ENCODE measurements around the gene BEND7. TPM values are rescaled to one million over a fixed set of nuclear protein-coding genes. Genes with fewer than 3 reads are reported as not detected.

BEND7 gene
- total and polyA plus RNA-seq, 9 of the 15 experiments (the other 6 are each of a cell fraction or from before 2014, with no cell fraction given), result 1.3 to 11.4 (median 5.2) TPM

DNA sequence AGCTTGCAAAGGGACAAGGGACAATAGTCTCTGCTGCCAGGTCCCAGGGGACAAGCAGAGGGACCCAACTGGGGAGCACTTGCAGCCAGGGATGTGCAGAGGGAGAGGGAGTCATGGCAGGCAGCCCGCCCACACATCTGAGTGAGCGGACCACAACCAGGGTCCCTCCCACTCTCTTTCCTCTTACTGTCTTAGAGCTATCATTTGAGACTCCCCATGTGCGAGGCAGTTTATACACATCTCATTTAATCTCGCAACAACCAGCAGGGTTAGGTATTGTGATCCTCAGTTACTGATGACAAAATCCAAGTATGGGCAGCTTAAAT lies 70.2 kb downstream of the BEND7 start:
- intact Hi-C loops (cut with micrococcal nuclease), result no loop called here
- Histone ChIP-seq H3K4me3 (no peak overlapping the region), H3K27me3 (ENCODE audit: control insufficient read depth in 2 of 2, insufficient read depth in 2 of 2, low read length in 2 of 2) (peaks cover 0 to 13% of the 10 kb centered on the region in 2 experiments; a peak in 2 of 5 replicates), H3K27ac (ENCODE audit: extremely low read depth, low read depth, low read length) (no peak overlapping the region), H3K9me1 (ENCODE audit: control insufficient read depth, insufficient read depth, low read length) (no peaks in the 10 kb centered on the region), H3K4me2 (ENCODE audit: insufficient read depth, low read length) (no peak overlapping the region), H3K79me2 (ENCODE audit: control insufficient read depth, insufficient read depth, low read length) (no peaks in the 10 kb centered on the region), H3K9me3 (replicated peaks; ENCODE audit: control insufficient read depth, insufficient read depth, low read depth, low read length) (no peaks in the 10 kb centered on the region), H2AFZ (ENCODE audit: low read depth, low read length) (no peak overlapping the region), H4K20me1 (replicated peaks; ENCODE audit: control insufficient read depth, insufficient read depth, low read length) (no peaks in the 10 kb centered on the region), H3K9ac (ENCODE audit: insufficient read depth in 1 of 2, low read depth in 2 of 2, low read length in 2 of 2) (no peak overlapping the region), H3K4me1 (replicated peaks in 1 of 2; ENCODE audit: control insufficient read depth in 2 of 2, insufficient read depth in 2 of 2, low read length in 2 of 2) (no peaks in the 10 kb centered on the region; a peak in 1 of 5 replicates), H3K36me3 (ENCODE audit: control insufficient read depth, insufficient read depth, low read length) (no peaks in the 10 kb centered on the region)
- no peak for ATAC-seq
- FAIRE-seq, result no peak
- ChIA-PET POLR2A (no interaction called here), CTCF (ENCODE audit: low intra/inter-chr PET ratio) (no interaction called here)
- TF ChIP-seq CAMTA2 (CRISPR knock-in tag; conservative IDR thresholded peaks at IDR 0.05) (no peak), EGR1 (conservative IDR thresholded peaks at IDR 0.05) (peak; percentile 63), NFYB (IDR thresholded peaks at IDR 0.05; ENCODE audit: extremely low read depth, insufficient read length) (no peak)
- no TSS peak for BruUV-seq (replicated peaks)
- WGBS (ENCODE audit: insufficient coverage, low coverage, missing lambda C conversion rate), result 19% methylated on average over 4 of the region's 4 CpGs
- DNase-seq (ENCODE audit: extremely low read depth in 1 of 4, low spot score in 3 of 4), result no peak
- in situ Hi-C loops (cut with MboI), result no loop called here

DNA sequence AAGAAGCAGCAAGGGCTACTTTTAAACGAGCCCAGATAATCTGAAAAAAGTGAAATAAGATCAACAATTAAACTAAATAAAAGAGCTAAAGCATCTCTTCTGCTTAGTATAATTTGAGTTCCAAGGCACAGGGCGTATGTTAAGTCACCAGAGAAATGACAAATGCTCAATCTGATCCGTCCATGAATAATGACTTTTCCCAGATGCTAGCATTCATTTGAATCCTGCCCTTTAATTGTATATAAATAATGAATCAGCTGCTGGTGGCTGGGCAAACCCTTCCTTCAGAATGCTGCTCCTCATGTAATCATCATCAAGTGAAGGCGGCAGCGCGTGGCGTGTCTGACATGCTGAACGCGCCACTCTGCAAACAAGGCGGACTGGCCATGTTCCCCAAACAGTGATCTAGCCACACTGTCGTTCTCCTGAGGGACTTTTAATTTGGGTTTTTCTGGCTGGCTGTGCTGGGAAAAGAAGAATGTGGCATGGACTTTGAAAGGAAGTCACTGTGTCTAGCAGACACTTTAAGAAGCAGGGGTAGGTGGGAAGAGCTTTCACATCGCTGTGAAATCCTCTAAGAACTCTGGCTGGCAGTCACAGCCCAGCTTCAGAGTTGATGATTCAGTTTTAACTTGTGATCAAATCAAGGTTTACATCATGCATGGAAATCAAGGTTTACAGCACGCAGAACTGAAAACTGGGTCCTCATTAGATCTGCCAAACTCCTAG lies 70.7 kb downstream of the BEND7 start:
- Histone ChIP-seq H4K20me1 (replicated peaks; ENCODE audit: control insufficient read depth, insufficient read depth, low read length) (no peaks in the 10 kb centered on the region), H3K4me3 (no peak overlapping the region), H2AFZ (ENCODE audit: low read depth, low read length) (no peak overlapping the region), H3K27me3 (ENCODE audit: control insufficient read depth in 2 of 2, insufficient read depth in 2 of 2, low read length in 2 of 2) (peaks cover 0 to 13% of the 10 kb centered on the region in 2 experiments; a peak in 2 of 5 replicates), H3K4me2 (ENCODE audit: insufficient read depth, low read length) (no peak overlapping the region), H3K9me1 (ENCODE audit: control insufficient read depth, insufficient read depth, low read length) (no peaks in the 10 kb centered on the region), H3K9ac (ENCODE audit: insufficient read depth in 1 of 2, low read depth in 2 of 2, low read length in 2 of 2) (no peak overlapping the region), H3K4me1 (replicated peaks in 1 of 2; ENCODE audit: control insufficient read depth in 2 of 2, insufficient read depth in 2 of 2, low read length in 2 of 2) (no peaks in the 10 kb centered on the region; a peak in 1 of 5 replicates), H3K27ac (ENCODE audit: extremely low read depth, low read depth, low read length) (no peak overlapping the region), H3K79me2 (ENCODE audit: control insufficient read depth, insufficient read depth, low read length) (no peaks in the 10 kb centered on the region), H3K9me3 (replicated peaks; ENCODE audit: control insufficient read depth, insufficient read depth, low read depth, low read length) (no peaks in the 10 kb centered on the region), H3K36me3 (ENCODE audit: control insufficient read depth, insufficient read depth, low read length) (no peaks in the 10 kb centered on the region)
- 41% methylated on average over 13 of the region's 13 CpGs for WGBS (ENCODE audit: insufficient coverage, low coverage, missing lambda C conversion rate)
- CTCF ChIA-PET (ENCODE audit: low intra/inter-chr PET ratio), result no interaction called here
- no peak for FAIRE-seq
- DNase-seq (ENCODE audit: extremely low read depth in 1 of 4, low spot score in 3 of 4), result no peak
- ATAC-seq, result no peak
- POLR2A ChIA-PET, result no interaction called here
- intact Hi-C loops (cut with micrococcal nuclease), result no loop called here
- no TSS peak for BruUV-seq (replicated peaks)
- in situ Hi-C loops (cut with MboI), result no loop called here
- no peak for TF ChIP-seq TAF1 (IDR thresholded peaks at IDR 0.05; ENCODE audit: control insufficient read depth, extremely low read depth, insufficient read depth, low read length, severe bottlenecking)
- no peak for TF ChIP-seq ILK (tag; IDR thresholded peaks at IDR 0.05; ENCODE audit: borderline replicate concordance, low read depth)
- TF ChIP-seq, protein P1, sequence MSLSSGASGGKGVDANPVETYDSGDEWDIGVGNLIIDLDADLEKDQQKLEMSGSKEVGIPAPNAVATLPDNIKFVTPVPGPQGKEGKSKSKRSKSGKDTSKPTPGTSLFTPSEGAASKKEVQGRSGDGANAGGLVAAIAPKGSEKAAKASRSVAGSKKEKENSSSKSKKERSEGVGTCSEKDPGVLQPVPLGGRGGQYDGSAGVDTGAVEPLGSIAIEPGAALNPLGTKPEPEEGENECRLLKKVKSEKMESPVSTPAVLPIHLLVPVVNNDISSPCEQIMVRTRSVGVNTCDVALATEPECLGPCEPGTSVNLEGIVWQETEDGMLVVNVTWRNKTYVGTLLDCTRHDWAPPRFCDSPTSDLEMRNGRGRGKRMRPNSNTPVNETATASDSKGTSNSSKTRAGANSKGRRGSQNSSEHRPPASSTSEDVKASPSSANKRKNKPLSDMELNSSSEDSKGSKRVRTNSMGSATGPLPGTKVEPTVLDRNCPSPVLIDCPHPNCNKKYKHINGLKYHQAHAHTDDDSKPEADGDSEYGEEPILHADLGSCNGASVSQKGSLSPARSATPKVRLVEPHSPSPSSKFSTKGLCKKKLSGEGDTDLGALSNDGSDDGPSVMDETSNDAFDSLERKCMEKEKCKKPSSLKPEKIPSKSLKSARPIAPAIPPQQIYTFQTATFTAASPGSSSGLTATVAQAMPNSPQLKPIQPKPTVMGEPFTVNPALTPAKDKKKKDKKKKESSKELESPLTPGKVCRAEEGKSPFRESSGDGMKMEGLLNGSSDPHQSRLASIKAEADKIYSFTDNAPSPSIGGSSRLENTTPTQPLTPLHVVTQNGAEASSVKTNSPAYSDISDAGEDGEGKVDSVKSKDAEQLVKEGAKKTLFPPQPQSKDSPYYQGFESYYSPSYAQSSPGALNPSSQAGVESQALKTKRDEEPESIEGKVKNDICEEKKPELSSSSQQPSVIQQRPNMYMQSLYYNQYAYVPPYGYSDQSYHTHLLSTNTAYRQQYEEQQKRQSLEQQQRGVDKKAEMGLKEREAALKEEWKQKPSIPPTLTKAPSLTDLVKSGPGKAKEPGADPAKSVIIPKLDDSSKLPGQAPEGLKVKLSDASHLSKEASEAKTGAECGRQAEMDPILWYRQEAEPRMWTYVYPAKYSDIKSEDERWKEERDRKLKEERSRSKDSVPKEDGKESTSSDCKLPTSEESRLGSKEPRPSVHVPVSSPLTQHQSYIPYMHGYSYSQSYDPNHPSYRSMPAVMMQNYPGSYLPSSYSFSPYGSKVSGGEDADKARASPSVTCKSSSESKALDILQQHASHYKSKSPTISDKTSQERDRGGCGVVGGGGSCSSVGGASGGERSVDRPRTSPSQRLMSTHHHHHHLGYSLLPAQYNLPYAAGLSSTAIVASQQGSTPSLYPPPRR (CRISPR knock-in tag; IDR thresholded peaks at IDR 0.05; ENCODE audit: borderline replicate concordance), result no peak
- TF ChIP-seq ZNF584 (CRISPR knock-in tag; IDR thresholded peaks at IDR 0.05; ENCODE audit: low read depth), result no peak
- TF ChIP-seq SP1 (CRISPR knock-in tag; IDR thresholded peaks at IDR 0.05), result no peak
- TF ChIP-seq HNRNPUL1 (IDR thresholded peaks at IDR 0.05; ENCODE audit: low read length), result no peak
- no peak for TF ChIP-seq CREM (IDR thresholded peaks at IDR 0.05; ENCODE audit: low read depth)

Data from K562 (cell line).